OCI-LY3 (cell line): ENCODE measurements around the gene CLSTN2.

Source experiments
- H2AFZ ChIP-seq: fragments of 200-600, 300-600 bp; shearing (Covaris generic); 2 replicates; pipeline ENCODE4 v1.6.0; 2014; ENCODE audit warnings: antibody characterized with exemption, low read depth, low read length
- H3K27ac ChIP-seq: fragments of 200-600, 300-600 bp; sonication (generic); 2 replicates; pipeline ENCODE4 v1.5.1; 2014; ENCODE audit warnings: mild to moderate bottlenecking, low read length, moderate library complexity, mixed read lengths
- H3K27me3 ChIP-seq: fragments of 200-600, 300-600 bp; sonication (generic); 2 replicates; pipeline ENCODE4 v1.6.1; 2014; ENCODE audit warnings: low read depth, low read length, mixed read lengths
- H3K36me3 ChIP-seq: fragments of 200-600, 300-600 bp; sonication (generic); replicated peaks from 2 replicates; pipeline ENCODE3; 2014; ENCODE audit warnings: low read depth, low read length, mixed read lengths
- H3K4me1 ChIP-seq: fragments of 300-600, 200-600 bp; sonication (generic); 2 replicates; pipeline ENCODE4 v1.6.1; 2014; ENCODE audit warnings: low read length, mixed read lengths
- H3K4me2 ChIP-seq: fragments of 200-600, 300-600 bp; sonication (generic); 2 replicates; pipeline ENCODE4 v1.6.1; 2014; ENCODE audit warnings: low read length, mixed read lengths
- H3K4me3 ChIP-seq: fragments of 300-600, 200-600 bp; sonication (generic); 2 replicates; pipeline ENCODE4 v1.5.1; 2014; ENCODE audit warnings: antibody characterized with exemption, mild to moderate bottlenecking, low read length, moderate library complexity
- H3K79me2 ChIP-seq: fragments of 300-600, 200-600 bp; shearing (Covaris generic); 2 replicates; pipeline ENCODE4 v1.6.1; 2014; ENCODE audit warnings: mild to moderate bottlenecking, low read length, mixed read lengths
- H3K9ac ChIP-seq: fragments of 300-600, 200-600 bp; shearing (Covaris generic); 2 replicates; pipeline ENCODE4 v1.6.0; 2014; ENCODE audit warnings: mild to moderate bottlenecking, low read length, moderate library complexity
- H3K9me3 ChIP-seq: fragments of 200-600, 300-600 bp; shearing (Covaris generic); 2 replicates; pipeline ENCODE4 v1.6.1; 2014; ENCODE audit warnings: low read length, mixed read lengths; ENCODE audit not compliant: insufficient read depth
- H4K20me1 ChIP-seq: fragments of 200-600, 300-600 bp; sonication (generic); 2 replicates; pipeline ENCODE4 v1.6.1; 2016; ENCODE audit warnings: low read length, mixed read lengths; ENCODE audit not compliant: insufficient read depth
- CTCF ChIP-seq: fragments of 200-600, 300-600 bp; sonication (generic); IDR thresholded peaks from 2 replicates; pipeline ENCODE4 v1.5.1; 2014; ENCODE audit warnings: antibody characterized with exemption, low read length, low read depth
- EZH2phosphoT487 ChIP-seq: fragments of 200-600 bp; shearing (Covaris generic); IDR thresholded peaks from 2 replicates; pipeline ENCODE4 v1.6.1; 2018; ENCODE audit warnings: antibody characterized with exemption, mixed run types, low read depth

Gene CLSTN2

GRCh38 chr3:140077406-140077805 lies 142.4 kb downstream of the CLSTN2 start:
- Histone ChIP-seq H3K4me1 (no peaks in the 10 kb centered on the region), H2AFZ (no peak overlapping the region), H3K4me3 (no peak overlapping the region), H4K20me1 (no peaks in the 10 kb centered on the region), H3K9me3 (no peaks in the 10 kb centered on the region), H3K27me3 (peaks cover 12% of the 10 kb centered on the region; the same call in 1 of the 2 replicates), H3K79me2 (no peaks in the 10 kb centered on the region), H3K4me2 (no peak overlapping the region), H3K9ac (no peak overlapping the region), H3K27ac (no peak overlapping the region), H3K36me3 (no peaks in the 10 kb centered on the region)
- no peak for TF ChIP-seq CTCF
- TF ChIP-seq EZH2phosphoT487: no peak

GRCh38 chr3:140078343-140078742 lies 143.4 kb downstream of the CLSTN2 start:
- H3K27me3 ChIP-seq: peaks cover 19% of the 10 kb centered on the region; the same call in 1 of the 2 replicates
- TF ChIP-seq EZH2phosphoT487 (no peak), CTCF (no peak)
- no peaks in the 10 kb centered on the region for H3K9me3 ChIP-seq
- H3K79me2 ChIP-seq: no peaks in the 10 kb centered on the region
- no peaks in the 10 kb centered on the region for H3K4me1 ChIP-seq
- H3K9ac ChIP-seq: no peak overlapping the region
- no peak overlapping the region for H2AFZ ChIP-seq
- no peaks in the 10 kb centered on the region for H3K36me3 ChIP-seq
- no peak overlapping the region for H3K27ac ChIP-seq
- H4K20me1 ChIP-seq: no peaks in the 10 kb centered on the region
- no peak overlapping the region for H3K4me2 ChIP-seq
- H3K4me3 ChIP-seq: no peak overlapping the region

- Histone ChIP-seq H3K9me3 (no peaks in the 10 kb centered on the region), H2AFZ (no peak overlapping the region), H3K4me1 (no peaks in the 10 kb centered on the region), H3K36me3 (no peaks in the 10 kb centered on the region), H3K27me3 (peaks cover 21% of the 10 kb centered on the region; the same call in 1 of the 2 replicates), H3K4me2 (no peak overlapping the region), H3K9ac (no peak overlapping the region), H3K79me2 (no peaks in the 10 kb centered on the region), H3K4me3 (no peak overlapping the region), H4K20me1 (no peaks in the 10 kb centered on the region), H3K27ac (no peak overlapping the region)
- TF ChIP-seq EZH2phosphoT487: no peak
- TF ChIP-seq CTCF: no peak
Measured at GRCh38 chr3:140078940-140079339, 144.0 kb downstream of the CLSTN2 start.

- Histone ChIP-seq H3K27ac (no peak overlapping the region), H3K4me3 (no peak overlapping the region), H3K27me3 (peaks cover 37% of the 10 kb centered on the region; the same call in 1 of the 2 replicates), H3K4me1 (no peaks in the 10 kb centered on the region), H3K4me2 (no peak overlapping the region), H3K79me2 (no peaks in the 10 kb centered on the region), H3K36me3 (no peaks in the 10 kb centered on the region), H3K9ac (no peak overlapping the region), H4K20me1 (no peaks in the 10 kb centered on the region), H3K9me3 (no peaks in the 10 kb centered on the region), H2AFZ (no peak overlapping the region)
- TF ChIP-seq EZH2phosphoT487 (no peak), CTCF (no peak)
Measured at GRCh38 chr3:140081887-140082286, 146.9 kb downstream of the CLSTN2 start.
